ENCODE data around the gene ZDBF2.
"Not testable (repeated sequence)": the region's sequence is repeated elsewhere in the genome, so short reads cannot be mapped to it uniquely, and the experiment has no call there.

The ZDBF2 gene

DNA sequence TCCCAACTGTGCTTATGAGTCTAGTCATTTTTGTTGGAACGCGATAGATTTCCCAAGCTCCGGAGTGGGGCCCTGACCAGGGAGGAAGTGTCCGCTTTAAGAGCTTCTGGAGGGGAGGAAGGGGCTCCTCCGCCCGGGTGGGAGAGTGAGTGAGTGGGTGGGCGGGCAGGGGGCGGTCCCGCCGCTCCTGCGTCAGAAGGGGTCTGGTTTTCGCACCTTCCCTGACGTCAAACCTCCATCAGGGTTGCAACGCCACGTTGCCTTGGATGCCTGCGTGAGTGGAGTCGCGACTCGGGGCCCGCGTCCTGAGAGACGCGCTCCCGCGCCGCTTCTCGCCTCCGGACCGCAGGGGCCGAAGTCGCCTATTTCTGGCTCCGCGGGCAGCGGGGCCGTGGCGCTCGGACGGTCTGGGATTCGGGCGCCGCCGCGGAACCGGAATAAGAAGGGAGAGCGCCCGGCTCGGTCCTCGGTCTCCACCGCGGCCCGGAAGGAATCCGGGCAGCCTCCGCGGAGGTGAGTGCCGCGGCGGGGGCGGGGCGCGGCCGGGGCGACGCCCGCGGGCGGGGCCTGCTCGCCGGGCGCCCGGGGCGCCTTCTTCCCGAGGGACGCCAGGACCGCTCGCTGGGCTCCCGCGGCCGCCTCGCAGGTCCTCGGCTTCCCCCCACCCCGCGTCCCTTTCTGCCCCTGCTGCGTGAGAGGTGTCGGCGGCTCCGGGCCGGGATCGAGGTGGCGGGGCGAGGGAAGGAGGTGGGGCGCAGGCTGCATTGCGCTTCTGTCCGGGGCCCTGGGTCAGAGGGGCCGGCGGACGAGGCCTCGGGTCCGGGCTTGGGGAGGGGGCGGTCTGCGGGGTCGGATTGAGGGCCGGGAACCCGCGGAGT lies at the start of gene ZDBF2:
Gene ZDBF2, plus strand, starts transcription at position 230 of the 878 bp plus-strand sequence. CDS start 7,187 bp downstream, outside the sequence.
- no peak for DNase-seq

DNA sequence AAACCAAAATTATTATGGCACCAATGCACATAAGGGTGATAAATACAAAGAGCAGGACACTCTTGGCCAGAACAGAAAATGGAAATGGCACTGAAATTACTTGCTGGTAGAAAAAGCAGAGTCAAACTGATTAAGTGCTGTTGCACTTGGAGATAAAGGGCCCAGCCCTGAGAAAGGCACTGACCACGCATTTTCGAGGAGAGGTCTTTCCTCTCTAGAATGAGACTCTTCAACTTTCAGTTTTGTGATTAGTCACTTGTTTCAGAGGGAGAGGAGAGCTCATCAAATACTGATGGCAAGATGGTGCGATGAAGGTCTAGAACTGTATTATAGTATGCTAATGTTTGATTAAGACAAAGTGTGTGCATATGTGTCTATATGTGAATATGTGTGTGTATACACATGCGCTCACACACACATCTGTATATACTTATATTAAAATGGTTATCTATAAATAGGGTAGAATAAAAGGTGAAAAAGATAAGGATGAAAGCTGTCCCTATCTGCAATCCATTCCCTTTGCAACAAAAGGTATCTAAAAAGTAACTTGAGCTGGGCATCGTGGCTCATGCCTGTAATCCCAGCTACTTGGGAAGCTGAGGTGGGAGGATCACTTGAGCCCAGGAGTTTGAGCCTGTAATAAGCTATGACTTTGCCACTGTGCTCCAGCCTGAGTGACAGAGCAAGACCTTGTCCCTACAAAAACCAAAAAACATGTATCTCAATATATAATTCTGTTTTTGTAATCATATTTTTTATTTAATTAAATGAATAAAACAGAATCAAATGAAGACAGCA lies 48.8 kb upstream of the ZDBF2 start:
- no peak for DNase-seq

DNA sequence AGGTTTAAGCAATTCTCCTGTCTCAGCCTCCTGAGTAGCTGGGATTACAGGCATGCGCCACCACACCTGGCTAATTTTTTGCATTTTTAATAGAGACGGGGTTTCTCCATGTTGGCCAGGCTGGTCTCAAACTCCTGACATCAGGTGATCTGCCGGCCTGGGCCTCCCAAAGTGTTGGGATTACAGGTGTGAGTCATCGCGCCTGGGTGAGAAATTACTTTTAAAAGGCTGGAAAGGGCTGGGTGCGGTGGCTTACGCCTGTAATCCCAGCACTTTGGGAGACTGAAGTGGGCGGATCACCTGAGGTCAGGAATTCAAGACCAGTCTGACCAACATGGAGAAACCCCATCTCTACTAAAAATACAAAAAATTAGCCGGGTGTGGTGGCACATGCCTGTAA lies 45.8 kb upstream of the ZDBF2 start:
- DNase-seq: not testable (repeated sequence)

DNA sequence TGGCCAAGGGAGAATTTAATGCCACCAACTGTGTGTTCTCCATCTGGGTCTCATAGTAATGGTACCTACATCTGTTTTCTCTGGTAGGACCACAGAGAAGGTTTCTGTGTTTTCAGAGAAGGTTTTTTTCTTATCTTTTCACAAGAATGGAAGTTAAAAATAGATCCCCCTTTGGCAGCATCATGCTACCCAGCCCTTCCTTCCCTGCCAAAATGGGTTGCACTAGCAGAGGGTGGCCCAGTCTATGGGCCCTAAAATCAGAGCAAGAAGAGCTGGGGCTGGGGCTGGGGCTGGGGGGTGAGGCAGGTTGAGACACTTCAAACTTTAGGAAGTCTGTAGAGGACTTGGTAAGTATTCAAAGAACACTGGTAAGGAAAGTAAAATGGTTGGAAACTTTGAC lies 44.8 kb upstream of the ZDBF2 start:
- DNase-seq: no peak

DNA sequence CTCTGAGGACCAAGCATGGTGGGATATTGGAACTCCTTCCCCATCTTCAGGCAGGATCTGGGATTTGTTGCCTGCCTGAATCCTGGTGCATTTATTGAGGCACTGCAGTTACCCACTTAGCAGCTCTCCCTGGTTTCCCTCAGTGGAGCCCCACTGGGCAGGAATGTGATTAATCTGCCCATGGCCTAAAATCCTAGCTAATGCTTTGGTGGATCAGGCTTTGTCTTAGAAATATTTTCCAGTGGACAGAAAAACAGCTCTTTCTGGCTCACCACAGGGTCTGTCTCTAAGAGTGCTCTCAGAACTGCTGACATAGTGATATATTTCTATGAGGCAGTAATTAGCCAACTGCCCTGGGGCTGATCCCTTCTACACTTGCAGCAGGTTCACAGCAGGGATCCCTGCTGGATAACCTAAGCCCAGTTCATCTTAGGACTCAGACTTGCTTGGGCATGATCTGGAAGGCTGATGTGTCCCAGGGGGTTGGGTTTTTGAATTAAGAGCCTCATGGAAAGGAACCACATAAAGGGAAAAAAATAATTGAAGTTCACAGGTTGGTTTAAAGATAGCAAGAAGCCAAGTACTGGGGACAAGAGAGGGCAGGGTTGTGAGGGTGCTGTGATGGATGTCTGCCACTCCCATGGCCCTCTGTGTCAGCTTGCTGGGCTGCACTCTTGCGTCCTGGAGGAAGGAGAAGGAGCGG lies 44.3 kb upstream of the ZDBF2 start:
- no peak for DNase-seq

DNA sequence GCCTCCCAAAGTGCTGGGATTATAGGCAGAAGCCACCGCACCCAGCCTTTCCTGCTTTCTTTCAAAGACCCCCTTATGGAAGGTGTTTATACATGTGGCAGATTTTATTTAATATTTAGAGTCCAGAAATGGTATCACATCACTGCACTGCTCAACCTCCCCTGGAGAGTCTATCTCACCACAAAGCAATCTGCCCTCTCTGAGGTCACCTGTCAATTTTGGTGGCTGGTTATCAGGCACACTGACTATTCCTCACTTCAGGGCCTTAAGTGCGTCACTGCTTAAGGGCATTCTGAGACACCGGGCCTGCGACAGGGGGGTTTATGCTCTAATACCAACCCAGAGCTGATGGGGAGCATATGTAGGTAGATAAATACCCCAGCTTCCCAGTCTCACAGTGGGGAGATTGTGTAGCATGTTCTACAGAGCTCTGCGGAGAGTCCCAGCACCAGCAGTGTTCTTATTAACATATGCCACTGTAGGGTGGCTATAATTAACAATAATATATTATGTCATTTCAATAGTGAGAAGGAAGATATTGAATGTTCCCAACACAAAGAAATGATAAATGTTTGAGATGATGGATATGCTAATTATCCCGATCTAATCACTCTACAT lies 42.7 kb upstream of the ZDBF2 start:
- no peak for DNase-seq

DNA sequence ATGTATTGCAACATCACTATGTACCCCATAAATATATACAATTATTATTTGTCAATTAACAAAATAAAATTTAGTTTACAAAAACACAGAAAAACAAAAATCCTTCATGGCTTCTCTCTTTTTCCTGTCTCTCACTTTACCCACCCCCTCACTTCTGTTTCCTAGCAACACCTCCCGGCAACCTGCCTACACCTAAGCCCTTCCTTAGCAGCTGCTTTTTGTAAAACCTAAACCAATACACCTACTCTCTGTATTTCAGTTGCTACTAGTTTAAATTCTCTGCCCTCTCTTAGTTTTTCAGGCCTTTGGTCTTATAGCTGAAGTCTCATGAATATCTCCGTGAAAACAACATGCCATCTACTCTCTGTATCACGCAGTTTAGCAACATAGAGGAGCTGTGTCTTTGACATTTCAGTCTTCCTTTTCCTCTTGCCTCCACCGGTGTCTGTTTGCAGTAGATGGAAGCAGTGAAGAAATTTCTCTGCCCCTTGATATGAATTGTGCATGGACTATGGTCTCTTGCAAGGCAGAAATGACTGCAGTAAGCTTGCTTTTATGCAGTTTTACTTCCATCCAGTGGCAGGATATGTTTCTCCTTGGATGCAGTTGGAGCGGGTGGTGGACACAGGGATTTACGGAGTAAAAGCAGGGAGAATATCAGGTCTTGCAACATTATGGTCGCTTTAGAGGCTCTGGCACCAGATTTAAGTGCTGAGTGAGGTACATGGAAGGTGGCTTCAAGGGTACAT lies 42.0 kb upstream of the ZDBF2 start:
- peak in 1 of 2 donors; percentile 30 for DNase-seq

DNA sequence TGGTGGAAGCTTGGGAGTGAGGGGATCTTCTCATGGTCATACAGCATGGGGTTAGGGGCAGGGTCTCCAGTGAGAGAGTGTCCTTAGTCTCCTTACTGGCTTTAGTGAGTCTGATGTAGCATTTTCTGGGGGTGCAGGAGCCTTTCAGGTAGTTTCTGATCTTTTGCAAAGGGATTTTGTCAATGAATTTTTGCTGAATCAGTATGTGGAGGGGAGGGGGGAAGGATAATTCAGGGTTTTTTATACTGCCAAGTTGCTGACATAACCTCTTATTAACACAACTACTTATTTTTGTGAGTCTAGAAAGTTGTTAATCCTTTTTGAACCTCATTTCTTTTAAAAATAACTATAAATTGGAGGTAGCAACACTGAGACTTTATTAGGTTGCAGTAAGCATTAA lies 35.3 kb upstream of the ZDBF2 start:
- no peak for DNase-seq

DNA sequence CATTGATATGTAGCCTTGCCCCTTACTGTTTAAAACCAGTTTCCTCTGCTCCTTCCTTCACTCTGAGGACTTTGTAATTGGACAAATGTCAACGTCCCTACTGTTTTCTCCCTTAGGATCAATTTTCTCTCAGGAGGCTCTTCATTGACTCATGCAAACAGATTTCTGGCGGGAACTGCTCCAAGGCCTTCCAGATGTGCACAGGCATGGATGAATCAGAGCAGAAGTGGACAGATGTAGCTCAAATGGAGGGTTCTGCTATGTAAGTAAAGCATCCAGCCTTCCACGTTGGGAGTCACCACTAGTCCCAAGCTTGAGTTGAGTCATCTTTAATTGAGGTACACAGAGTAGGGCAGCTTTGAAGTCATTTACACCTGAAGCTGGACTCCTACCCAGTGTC lies 34.1 kb upstream of the ZDBF2 start:
- DNase-seq: no peak

DNA sequence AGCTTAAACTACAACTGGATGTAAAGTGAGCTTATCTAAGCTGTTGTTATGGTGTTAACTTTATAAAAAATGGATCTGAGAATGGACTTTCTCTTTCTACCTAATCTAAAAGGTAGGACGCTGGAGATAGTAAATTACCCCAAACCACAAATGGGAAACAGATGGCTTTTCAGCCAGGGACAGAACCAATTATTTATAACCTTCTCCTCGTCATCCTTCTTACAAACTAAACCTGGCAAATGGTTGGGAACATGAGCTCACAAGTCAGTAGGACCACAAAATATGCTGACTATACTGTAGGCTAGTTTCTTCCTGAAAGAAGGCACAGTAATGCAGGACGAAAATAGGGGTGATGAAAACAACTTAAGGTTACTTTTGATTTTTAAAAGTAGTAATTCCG lies 32.7 kb upstream of the ZDBF2 start:
- no peak for DNase-seq

DNA sequence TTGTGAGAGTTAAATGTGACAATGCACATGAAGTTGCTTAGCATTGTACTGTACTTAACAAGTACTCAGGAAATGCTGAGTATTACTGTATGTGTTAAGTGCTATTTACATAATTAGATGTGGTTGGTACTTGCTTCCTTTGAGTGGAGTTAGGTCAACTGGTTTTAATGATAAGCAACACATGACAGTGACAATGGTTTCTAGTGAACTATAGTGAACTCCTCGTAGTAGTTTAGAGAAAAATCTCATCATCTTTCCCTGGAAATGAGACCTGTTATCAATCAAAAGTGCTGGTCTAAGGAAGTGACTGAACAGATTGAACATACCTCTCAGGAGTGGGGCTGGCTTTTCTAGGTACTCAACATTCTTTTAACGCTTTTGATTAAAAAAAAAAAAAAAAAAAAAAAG lies 29.2 kb upstream of the ZDBF2 start:
- no peak for DNase-seq

DNA sequence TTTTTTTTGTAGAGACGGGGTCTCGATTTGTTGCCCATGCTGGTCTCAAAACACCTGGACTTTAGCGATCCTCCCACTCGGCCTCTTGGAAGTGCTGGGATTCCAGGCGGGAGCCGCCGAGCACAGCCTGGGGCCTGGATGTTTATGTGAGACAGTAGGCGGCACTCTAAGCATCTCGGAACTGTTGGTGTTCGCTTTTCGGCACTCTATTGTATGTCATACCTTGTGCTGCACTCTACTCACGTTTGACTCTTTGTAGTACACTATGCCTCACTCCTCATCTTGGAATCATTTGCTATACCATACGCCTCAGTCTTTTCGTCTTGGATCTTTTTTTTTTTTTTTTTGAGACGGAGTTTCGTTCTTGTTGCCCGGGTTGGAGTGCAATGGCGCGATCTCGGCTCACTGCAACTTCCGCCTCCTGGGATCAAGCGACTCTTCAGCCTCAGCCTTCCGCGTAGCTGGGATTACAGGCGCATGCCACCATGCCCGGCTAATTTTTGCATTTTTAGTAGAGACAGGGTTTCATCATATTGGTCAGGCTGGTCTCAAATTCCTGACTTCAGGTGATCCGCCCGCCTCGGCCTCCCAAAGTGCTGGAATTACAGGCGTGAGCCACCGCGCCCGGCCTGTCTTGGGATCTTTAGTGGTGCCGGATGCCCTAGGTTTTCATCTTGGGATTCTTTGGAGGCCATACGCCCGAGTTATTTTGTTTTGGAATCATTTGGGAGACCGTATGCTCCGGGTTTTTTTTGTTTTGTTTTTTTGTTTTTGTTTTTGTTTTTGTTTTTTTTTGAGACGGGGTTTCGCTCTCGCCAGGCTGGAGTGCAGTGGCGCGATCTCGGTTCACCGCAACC lies 24.2 kb upstream of the ZDBF2 start:
- no peak for DNase-seq

DNA sequence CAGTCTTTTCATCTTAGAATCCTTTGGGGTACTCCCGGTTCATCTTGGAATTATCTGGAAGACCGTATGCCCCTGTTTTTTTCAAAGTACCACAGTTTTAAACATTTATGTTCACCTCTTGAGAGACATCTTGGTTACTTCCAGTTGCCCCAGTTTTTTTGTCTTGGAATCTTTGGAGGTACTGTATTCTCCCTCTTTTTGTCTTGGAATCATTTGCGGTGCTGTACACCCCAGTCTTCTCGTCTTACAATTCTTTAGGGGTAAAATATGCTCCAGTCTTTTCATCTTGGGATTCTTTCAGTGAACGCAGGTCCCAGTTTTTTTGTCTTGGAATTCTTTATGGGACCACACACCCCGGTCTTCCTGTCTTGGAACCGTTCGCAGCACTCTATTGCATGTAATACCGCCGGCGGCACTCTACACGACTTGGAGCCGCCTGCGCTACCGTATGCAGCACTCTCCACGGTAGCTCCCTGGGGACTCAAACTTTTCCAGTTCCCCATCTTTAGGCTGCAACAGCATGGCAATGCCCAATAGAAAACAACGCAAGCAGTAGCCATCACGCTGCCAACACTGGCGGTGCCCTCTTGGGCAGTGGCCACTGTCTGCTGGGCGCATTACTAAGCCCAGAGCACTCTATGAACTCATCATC lies 21.2 kb upstream of the ZDBF2 start:
- no peak for DNase-seq

DNA sequence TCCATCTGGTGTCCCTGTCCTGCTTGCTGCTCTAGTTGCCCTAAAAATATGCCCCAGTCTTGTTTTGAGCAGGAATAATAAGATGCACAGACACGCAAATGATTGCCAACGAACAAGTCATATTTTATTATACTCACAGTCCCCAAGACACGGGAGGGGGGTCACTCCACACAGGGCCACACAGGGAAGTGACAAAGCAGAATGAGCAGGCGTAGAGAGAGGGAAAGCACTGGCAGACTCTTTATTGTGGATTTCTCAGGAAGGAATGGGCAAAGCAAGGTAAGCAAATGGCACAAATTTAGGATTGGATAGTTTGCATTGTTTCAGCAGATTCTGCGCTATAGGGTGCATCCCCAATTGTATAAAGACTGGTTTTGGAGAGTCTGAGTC lies 20.7 kb upstream of the ZDBF2 start:
- no peak for DNase-seq

DNA sequence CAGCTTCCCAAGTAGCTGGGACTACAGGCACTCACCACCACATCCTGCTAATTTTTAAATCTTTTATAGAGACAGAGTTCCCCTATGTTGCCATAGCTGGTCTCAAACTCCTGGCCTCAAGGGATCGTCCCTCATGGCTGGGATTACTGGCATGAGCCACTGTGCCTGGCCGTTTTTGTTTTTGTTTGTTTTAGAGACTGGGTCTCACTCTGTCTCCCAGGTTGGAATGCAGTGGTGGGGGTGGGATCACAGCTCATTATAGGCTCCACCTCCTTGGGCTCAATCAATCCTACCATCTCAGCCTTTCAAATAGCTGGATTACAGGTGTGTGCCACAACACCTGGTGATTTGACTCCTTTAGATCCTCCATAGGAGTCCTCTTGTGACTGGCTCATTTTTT lies 19.5 kb upstream of the ZDBF2 start:
- no peak for DNase-seq

DNA sequence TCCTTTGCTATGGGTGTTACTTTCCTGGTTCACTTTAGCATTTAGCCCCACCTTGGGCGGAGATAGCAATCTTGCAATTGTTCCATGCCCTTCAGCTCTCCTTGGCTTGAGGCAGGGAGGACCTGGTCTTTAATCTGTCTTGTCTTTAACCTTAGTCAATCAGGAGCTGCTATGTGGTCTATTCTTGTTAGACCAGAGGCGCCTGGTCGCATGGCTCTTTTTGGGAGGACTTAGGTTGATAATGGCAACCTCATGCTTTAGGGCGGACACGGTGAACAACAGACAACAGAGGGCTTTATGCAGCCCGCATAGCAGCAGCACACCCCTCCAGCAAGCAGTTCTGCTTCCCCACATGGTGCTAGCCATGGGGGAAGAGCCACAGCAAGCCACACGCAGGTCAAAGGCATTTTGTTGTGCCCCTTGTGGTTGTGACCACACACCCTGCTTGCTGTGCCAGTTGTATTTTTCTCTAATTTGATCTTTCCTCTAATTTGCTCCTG lies 17.7 kb upstream of the ZDBF2 start:
- no peak for DNase-seq

DNA sequence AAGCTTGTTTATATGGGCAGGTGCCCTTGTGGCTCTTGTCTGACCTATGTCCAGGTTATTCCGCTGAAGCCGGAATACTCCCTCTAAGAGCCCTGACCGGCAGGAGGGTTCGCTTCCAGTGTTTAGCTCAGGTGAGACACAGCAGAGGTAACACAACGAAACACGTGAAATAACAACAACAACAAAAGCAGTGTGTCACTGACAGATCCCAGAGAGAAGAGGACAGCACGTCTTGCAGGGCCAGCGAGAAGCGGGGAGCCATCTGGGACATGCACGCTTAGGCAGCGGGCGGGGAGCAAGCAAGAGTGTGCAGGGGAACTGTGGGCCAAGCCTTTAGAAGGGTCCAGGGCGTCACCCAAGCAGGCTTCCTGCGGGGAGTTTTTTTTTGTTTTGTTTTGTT lies 17.1 kb upstream of the ZDBF2 start:
- DNase-seq: no peak

DNA sequence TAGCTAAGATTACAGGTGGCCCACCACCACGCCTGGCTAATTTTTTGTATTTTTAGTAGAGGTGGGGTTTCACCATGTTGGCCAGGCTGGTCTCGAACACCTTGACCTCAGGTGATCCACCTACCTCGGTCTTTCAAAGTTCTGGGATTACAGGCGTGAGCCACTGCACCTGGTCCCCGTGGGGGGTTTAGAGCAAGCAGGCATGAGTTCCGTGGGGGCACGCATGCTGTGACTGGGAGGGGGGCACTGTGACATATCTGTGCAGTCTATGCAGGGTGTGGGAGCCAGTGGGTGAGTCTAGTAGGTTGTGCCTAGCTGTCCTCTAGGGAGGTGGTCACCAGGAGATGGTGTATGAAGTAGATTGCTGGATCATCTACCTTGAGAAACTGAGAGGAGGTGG lies 16.6 kb upstream of the ZDBF2 start:
- no peak for DNase-seq

DNA sequence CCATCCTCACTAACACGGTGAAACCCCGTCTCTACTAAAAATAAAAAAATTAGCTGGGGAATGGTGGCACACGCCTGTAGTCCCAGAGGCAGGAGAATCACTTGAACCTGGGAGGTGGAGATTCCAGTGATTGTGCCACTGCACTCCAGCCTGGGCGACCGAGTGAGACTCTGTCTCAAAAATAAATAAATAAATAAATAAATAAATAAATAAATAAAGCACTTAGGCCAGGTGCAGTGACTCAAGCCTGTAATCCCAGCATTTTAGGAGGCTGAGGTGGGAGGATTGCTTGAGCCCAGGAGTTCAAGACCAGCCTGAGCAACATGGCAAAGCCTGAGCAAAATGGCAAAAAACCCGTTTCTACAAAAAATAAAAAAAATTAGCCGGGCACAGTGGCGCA lies 15.8 kb upstream of the ZDBF2 start:
- DNase-seq: not testable (repeated sequence)

DNA sequence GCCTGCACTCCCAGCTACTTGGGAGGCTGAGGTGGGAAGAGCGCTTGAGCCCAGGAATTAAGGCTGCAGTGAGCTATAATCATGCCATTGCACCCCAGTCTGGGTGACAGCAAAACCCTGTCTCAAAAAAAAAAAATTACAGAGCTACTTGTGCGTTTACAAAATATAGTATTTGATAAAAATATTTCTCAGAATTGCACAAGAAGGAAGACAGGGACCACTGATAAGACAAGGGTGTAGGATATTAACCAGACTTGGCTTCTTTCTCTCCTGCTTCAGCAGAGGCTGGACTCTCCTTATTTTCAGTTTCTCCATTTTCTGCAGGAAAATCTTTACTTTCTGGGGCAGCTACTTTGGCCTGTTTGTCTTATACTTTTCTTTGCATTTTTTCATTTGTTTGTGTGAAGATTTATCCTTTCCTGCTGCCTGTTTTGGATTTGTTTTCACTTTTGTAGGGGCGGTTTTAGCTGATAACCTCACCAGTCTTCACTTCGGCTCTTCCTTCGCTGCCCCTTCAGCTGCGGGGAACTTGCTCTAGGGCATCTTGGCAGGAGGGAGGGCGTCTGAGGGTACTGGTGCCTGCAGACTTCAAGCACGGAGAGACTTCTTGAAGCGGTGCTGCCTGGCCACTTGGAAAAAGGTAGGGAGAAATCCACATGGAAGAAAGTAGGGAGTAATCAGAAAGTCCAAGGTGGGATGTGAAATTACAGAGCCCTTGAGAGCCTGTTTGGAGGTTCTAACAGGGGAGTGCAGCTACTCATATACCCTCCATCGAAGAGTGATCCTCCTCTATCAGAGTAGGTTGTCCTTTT lies 14.9 kb upstream of the ZDBF2 start:
- DNase-seq: no peak

All from hippocampal formation (tissue), 2 donors.